Right kidney (tissue), 1 donor: Measurements from ENCODE around the gene LBP.
A peak's percentile ranks its signal among the peaks of the same experiment; 100 is the strongest.
"Not testable (repeated sequence)": the region's sequence is repeated elsewhere in the genome, so short reads cannot be mapped to it uniquely, and the experiment has no call there.

Source experiments
- DNase-seq: peaks from one replicate; pipeline ENCODE4 v3.0.0-alpha.2; 2016

LBP gene

GRCh38 chr20:38320221-38320620 lies 26.1 kb upstream of the LBP start:
- DNase-seq = no peak

- DNase-seq = no peak
Observed at GRCh38 chr20:38321959-38322598, 24.2 kb upstream of the LBP start.

GRCh38 chr20:38324159-38324558 lies 22.1 kb upstream of the LBP start:
- DNase-seq = no peak

GRCh38 chr20:38325167-38325566 lies 21.1 kb upstream of the LBP start:
- no peak for DNase-seq

- no peak for DNase-seq
Observed at GRCh38 chr20:38325905-38326304, 20.4 kb upstream of the LBP start.

GRCh38 chr20:38326309-38326708 lies 20.0 kb upstream of the LBP start:
- DNase-seq = no peak

GRCh38 chr20:38330638-38331037 lies 15.6 kb upstream of the LBP start:
- no peak for DNase-seq

- DNase-seq = no peak
Observed at GRCh38 chr20:38331245-38331644, 15.0 kb upstream of the LBP start.

GRCh38 chr20:38331814-38332213 lies 14.5 kb upstream of the LBP start:
- no peak for DNase-seq

- no peak for DNase-seq
Observed at GRCh38 chr20:38334016-38334415, 12.3 kb upstream of the LBP start.

- DNase-seq = no peak
Observed at GRCh38 chr20:38336726-38337125, 9.6 kb upstream of the LBP start.

- no peak for DNase-seq
Observed at GRCh38 chr20:38337561-38338140, 8.6 kb upstream of the LBP start.

- DNase-seq = no peak
Observed at GRCh38 chr20:38338849-38339520, 7.3 kb upstream of the LBP start.

GRCh38 chr20:38339521-38339896 lies 6.8 kb upstream of the LBP start:
- not testable (repeated sequence) for DNase-seq

GRCh38 chr20:38339997-38340396 lies 6.3 kb upstream of the LBP start:
- DNase-seq = no peak

GRCh38 chr20:38340693-38341092 lies 5.6 kb upstream of the LBP start:
- DNase-seq = no peak

- no peak for DNase-seq
Observed at GRCh38 chr20:38342216-38342615, 4.1 kb upstream of the LBP start.

- DNase-seq = no peak
Observed at GRCh38 chr20:38342713-38343310, 3.5 kb upstream of the LBP start.

- DNase-seq = peak; percentile 72
Observed at GRCh38 chr20:38343311-38344106, 2.8 kb upstream of the LBP start.

GRCh38 chr20:38344107-38344701 lies 2.1 kb upstream of the LBP start:
- DNase-seq = no peak

- DNase-seq = no peak
Observed at GRCh38 chr20:38345643-38346042, 639 bp upstream of the LBP start.

GRCh38 chr20:38346741-38347140 lies 459 bp downstream of the LBP start:
- no peak for DNase-seq
